T-helper 2 cell (primary cell): Measurements from ENCODE around the gene TIMD4.

ENCODE experiments used
- DNase-seq, 5 experiments: peaks; one replicate each; pipeline versions ENCODE4 v3.0.0 to v3.0.0-alpha.2; 2012 to 2022

TIMD4 gene

GRCh38 chr5:156920861-156921431, 42.1 kb downstream of the TIMD4 start:
- no peak for DNase-seq

GRCh38 chr5:156920042-156920860, 42.8 kb downstream of the TIMD4 start:
- peak in 3 of 5 experiments; percentile 3 to 57 (median 22) for DNase-seq

DNA sequence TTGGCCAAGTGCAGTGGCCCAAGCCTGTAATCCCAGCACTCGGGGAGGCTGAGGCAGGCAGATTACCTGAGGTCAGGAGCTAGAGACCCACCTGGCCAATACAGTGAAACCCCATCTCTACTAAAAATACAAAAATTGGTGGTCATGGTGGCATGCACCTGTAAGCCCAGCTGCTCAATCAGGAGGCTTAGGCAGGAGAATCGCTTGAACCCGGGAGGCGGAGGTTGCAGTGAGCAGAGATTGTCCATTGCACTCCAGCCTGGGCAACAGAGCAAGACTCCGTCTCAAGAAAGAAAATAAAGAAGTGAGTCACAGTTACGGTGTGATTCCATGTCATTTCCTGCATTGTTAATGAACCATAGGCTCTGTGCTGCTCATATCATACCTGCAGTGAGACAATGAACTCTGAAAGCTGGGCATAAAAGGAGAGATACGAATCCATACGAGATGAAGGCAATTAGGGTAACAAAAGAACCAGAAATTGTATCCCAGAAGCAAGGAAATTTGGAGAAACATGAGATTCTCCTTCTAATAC, 44.6 kb downstream of the TIMD4 start:
- DNase-seq: no peak

GRCh38 chr5:156914371-156914737, 48.7 kb downstream of the TIMD4 start:
- no peak for DNase-seq

DNA sequence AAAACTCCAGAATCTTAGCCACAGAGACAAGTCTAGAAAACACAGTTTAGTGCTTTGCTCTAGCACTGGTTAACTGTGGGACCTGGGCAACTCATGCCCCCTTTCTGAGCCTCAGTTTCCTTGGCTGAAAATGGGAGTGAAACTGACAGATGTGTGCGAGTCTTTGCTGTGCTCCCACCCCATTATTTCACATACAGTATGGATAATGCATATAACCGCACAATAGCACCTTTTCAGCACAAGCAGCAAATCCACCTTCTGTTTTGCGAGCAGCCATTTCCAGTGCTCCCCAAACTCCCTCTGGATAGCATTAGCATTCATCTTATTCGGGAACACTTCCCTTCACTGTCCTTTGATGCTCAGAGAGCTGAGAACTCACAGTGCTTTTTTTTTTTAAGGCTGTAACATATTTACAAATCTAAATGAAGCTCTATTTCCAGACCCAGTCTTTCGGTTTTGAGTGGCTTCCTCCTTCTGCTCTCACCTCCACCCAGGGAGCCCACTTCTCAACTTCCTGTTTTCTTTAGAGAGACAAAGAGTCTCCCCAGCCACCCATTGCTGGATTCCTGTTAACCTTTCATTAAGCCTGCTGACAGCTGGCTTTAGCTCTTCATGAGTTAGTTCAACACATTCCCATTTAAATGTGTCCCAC, 49.2 kb downstream of the TIMD4 start:
- DNase-seq: peak in 2 of 5 experiments; percentile 31 to 76

- DNase-seq: no peak
Measured at GRCh38 chr5:156913355-156913718, 49.7 kb downstream of the TIMD4 start.

DNA sequence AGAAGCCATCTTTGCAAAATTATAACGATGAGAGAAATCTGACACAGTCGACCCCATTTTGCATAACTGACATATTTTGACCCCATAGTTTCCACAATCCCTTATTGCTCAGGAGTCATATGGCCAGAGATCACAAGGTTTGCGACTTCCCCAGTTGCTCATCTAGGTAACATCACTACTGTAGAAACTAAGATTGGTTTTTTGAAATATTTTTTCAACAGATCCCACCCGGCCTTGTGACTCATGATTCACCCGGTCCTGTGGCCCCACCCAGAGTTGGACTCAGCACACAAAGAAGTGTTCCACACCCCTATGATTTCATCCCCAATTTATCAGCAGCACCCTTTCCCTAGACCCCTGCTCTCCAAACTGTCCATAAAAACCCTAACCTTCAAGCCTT, 50.2 kb downstream of the TIMD4 start:
- no peak for DNase-seq

- no peak for DNase-seq
Measured at GRCh38 chr5:156909180-156909579, 53.8 kb downstream of the TIMD4 start.

DNA sequence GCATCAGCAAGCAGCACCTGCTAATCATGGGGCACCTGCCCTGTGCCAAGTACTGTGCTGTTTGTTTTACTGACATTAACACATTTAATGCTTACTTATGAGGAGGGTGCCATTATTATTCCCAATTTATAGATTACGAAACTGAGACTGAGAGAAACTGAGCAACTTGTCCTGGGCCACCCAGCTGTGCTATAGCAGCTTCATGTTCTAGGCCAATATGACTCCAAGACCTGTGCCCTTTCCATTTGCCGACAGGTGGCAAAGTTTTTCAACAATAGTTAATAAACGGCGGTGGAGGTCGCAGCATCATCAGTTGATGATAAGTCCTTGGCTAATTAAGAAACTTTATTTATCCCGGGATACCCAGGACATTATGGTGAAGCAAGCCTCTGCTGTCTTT, 55.4 kb downstream of the TIMD4 start:
- no peak for DNase-seq

DNA sequence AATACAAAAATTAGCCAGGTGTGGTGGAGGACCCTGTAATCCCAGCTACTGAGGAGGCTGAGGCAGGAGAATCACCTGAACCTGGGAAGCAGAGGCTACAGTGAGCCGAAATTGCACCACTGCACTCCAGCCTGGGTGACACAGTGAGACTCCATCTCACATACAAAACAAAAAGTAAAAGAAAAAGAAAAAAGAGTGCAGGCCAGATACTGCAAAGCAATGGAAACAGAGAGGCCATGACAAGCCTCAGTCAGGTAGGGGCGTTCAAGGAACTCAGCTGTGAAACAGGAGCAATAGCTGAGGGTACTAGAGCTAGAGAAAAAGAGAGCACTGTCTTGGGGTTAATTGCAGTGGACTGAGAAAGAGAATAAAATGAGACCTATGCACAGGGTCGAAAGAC, 56.2 kb downstream of the TIMD4 start:
- DNase-seq: no peak

GRCh38 chr5:156896546-156896945, 66.5 kb downstream of the TIMD4 start:
- no peak for DNase-seq

GRCh38 chr5:156893517-156893916, 69.5 kb downstream of the TIMD4 start:
- DNase-seq: peak in 1 of 5 experiments; percentile 66

DNA sequence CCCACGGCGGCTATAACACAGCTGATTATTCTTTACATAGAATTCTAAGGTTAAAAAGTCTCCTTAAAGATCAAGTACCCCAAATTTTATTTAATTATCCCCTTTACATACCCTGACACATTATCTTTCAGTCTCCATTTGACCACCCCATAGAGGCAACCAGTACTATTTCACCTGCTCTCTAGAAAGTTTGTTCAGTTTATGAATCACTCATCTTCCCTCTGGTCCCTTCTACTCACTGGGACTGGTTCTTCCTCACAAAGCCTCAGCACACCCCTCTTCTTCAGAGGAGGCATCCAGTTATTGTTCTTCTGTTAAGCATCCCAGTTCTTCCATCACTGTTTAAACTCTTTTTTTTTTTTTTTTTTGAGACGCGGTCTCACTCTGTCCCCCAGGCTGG, 70.2 kb downstream of the TIMD4 start:
- no peak for DNase-seq

DNA sequence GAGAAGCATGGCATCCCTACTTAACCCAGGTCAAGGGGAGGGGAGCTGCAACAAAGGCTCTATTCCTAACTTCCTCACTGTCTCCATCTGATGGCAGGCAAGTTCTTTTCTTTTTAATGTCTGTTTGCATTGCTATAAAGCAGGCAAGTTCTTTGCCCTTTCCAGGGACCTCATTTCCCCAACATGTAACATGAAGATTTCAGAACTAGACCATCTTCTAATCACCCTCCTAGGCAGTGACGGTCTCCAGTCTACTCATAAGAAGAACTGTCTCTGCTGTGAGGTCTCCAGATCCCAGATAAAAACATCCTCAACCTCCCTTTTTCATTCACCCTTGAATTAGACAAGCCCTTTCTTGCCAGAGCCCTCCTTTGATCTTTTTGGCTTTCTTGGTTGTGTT, 70.8 kb downstream of the TIMD4 start:
- peak in 1 of 5 experiments; percentile 46 for DNase-seq

DNA sequence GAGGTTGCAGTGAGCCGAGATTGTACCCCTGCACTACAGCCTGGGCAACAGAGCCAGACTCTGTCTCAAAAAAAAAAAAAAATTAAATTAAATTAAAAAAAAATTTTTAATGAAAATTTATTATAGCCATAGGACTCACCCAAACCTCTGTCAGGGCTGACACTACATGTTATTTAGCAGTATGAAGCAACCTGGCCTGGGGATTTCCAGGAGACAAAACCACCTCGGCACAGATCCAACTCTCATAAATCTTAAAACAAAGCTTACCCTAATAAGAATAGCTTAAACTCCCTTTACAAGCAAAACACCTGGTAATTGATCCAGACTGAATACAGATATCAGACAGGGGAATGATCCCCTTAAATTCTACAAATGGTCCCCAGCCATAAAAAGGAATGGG, 74.5 kb downstream of the TIMD4 start:
- peak in 1 of 5 experiments; percentile 9 for DNase-seq

DNA sequence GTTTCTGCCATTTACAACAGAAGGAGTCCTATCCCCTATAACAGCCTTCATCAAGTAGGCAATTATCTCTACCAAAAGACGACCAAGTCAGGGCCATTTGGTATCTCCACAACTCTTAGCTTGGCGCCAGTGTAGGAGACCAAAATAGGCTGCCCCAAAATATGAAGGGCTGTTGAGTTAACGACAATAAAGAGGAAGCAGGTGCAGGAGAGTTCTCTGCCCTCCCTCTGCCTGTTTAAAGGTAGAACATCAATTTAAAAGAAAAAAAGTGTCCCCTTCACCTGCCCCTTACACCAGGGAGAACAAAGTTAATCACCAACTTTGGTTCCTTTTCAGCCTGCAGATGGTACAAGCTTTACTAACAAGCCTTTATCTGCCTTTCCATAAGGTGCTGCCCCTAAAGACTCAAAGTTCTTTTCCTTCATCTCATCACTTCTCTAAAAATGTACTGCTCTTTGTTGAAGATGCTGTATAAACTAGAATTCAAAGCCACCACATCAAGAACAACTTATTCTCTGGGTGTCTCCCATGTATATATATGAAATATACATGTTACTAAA, 79.6 kb downstream of the TIMD4 start:
- DNase-seq: no peak

DNA sequence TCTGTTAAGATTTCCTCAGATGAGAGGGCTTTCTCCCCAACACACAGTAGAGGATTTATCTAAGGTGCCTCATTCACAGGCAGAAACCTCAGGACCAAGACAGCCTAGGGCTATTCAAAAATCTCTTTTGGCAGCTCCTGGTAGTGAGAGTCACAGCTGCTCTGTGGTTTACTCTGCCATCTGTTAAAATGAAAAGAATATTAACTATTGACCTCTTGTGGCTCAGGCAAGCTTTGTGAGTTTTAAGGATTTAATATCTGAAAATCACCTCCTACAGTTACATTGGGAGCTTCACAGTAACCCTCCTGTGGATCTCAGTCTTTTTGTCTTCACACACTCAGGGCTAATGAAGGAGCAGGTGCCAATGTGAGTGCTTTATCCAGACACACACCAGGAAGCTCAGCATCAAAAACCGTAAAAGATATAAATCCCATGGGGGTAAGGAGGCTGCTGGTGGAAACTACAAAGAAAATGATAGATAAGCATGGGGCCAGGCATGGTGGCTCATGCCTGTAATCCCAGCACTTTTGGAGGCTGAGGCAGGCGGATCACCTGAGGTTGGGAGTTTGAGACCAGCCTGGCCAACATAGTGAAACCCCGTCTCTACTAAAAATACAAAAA, 83.3 kb downstream of the TIMD4 start:
- no peak for DNase-seq

- peak in 1 of 5 experiments; percentile 10 for DNase-seq
Measured at GRCh38 chr5:156871212-156871611, 91.8 kb downstream of the TIMD4 start.

DNA sequence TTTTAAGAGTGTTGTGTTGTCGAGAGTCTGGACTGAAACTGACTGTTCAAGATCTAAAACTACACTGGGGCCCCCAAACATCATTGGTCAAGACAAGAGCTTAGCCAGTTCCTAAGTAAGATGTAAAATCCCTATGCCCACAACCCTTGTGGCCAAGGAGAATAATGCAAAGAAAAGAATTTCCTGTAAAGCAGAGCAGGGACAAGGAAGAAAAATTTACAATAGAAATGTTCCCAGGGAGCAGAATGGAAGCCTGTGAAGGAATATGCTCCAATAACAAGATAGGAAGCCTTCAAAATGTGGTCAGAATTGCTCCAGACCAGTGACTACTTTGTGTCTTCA, 92.6 kb downstream of the TIMD4 start:
- no peak for DNase-seq
